ENCODE measurements around the gene IGFL4.

The IGFL4 gene

DNA sequence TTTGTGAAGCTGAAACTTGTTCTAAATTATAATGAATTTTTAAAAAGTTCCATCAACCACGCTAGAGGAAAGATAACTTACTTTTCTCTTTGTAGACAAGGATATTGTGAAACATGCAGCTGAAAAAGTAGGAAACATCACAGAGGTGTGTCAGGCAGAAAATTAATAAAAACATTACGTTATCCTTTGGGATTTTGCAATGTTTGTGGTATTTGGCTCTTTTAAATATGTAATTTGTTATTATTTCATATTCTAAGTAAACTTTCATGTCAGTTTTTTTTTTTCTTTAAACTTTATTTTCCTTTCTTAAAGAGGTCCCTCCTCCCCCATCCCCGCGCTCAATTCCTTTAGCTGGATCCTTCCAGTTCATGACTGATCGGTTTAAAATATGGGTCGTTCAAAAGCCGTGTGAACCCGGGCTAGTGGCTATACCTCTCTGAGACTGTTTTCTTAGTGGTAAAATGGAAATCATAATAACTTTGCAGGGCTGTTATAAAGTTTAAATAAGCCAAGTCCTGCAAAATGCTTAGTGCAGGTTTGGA lies 46.3 kb downstream of the IGFL4 start:
- DNase-seq (ENCODE audit: extremely low read depth, low read depth): no peak
- TF ChIP-seq, protein P1, sequence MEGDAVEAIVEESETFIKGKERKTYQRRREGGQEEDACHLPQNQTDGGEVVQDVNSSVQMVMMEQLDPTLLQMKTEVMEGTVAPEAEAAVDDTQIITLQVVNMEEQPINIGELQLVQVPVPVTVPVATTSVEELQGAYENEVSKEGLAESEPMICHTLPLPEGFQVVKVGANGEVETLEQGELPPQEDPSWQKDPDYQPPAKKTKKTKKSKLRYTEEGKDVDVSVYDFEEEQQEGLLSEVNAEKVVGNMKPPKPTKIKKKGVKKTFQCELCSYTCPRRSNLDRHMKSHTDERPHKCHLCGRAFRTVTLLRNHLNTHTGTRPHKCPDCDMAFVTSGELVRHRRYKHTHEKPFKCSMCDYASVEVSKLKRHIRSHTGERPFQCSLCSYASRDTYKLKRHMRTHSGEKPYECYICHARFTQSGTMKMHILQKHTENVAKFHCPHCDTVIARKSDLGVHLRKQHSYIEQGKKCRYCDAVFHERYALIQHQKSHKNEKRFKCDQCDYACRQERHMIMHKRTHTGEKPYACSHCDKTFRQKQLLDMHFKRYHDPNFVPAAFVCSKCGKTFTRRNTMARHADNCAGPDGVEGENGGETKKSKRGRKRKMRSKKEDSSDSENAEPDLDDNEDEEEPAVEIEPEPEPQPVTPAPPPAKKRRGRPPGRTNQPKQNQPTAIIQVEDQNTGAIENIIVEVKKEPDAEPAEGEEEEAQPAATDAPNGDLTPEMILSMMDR (IDR thresholded peaks at IDR 0.05; ENCODE audit: low read depth, low read length): no peak

DNA sequence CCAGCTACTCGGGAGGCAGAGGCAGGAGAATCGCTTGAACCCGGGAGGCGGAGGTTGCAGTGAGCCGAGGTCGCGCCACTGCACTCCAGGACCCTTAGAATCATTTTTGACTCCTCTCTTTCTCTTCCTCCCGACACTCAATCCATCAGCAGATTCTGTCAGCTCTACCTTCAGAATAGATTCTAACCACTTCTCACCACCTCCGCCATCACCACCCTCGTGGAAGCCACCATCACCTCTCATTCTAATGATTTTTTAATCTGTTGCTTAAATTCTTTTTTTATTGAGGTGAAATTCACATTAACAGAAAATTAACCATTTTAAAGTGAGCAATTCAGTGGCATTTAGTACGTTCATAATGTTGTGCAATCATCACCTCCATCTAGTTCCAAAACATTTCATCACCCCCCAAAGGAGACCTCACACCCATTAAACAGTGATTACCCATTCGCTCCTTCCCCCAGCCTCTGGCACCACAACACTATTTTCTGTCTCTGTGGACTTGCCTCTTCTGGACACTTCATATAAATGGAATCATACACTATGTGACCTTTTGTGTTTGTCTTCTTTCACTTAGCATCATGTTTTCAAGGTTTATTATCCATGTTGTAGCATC lies 50.6 kb downstream of the IGFL4 start:
- DNase-seq (ENCODE audit: extremely low read depth, low read depth): no peak
- TF ChIP-seq, protein P1 (IDR thresholded peaks at IDR 0.05; ENCODE audit: low read depth, low read length): no peak

Measured in AG09319 (cell line).